Measurements from ENCODE around the gene LSR. TPM values are rescaled to one million over a fixed set of nuclear protein-coding genes. Genes with fewer than 3 reads are reported as not detected.

Gene LSR
- total RNA-seq, 2 donors from 2014 or later: 24.2 to 41.1 TPM

DNA sequence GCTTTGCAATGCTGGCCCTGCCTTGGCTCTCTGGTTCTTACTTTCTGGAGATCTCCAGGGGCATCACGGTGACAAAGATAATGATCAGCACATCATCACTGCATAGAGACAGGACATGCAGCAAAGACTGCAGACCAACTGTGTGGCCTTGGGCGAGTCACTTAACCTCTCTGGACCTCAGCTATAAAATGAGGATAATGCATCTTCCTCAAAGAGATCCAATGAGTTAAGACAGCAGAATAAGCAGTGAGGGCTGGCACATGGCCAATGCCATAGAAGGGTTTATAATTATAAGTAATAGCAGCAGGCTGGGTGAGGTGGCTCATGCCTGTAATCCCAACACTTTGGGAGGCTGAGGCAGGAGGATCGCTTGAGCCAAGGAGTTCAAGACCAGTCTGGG, 45.5 kb downstream of the LSR start:
- H3K4me1 Mint-ChIP-seq (ENCODE audit: low read depth): no peaks in the 10 kb centered on the region
- DNase-seq (no peak), ATAC-seq (replicated peaks in 1 of 2) (no peak)
- no peaks in the 10 kb centered on the region for H3K27me3 Mint-ChIP-seq (ENCODE audit: low read depth)
- no peaks in the 10 kb centered on the region for H3K36me3 Mint-ChIP-seq (ENCODE audit: insufficient read depth in 2 of 2)
- no peak overlapping the region for H3K4me3 Mint-ChIP-seq
- H3K9me3 Mint-ChIP-seq: no peaks in the 10 kb centered on the region
- H3K27ac Mint-ChIP-seq: no peak overlapping the region

DNA sequence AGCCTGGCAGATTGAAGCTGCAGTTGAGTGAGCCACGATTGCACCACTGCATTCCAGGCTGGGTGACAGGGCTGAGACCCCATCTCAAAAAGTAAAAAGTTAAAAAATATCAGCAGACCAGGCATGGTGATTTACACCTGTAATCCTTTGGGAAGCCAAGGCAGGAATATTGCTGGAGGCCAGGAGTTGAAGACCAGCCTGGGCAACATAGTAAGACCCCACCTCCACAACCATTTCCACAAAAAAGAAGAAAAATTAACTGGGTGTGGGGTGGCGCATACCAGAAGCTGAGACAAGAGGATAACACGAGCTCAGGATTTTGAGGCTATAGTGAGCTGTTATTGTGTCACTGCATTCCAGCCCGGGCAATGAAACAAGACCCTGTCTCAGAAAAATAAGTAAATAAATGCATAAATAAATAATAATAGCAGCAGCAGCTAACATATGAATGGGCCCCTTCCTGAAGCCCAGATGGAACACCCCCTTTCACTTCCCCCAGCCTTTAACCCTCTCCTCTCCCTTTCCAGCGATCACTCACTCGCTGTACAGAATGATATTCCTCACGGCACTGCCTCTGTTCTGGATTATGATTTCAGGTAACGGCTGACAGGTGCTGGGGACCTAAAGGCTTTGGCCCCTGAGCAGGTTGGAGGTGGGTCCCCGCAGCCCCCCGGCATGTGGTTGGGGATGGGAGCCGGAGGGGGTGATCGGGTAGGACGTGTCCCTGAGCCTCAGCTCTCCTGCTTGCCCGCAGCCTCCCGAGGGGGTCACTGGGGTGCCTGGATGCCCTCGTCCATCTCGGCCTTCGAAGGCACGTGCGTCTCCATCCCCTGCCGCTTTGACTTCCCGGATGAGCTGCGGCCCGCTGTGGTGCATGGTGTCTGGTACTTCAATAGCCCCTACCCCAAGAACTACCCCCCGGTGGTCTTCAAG, 46.3 kb downstream of the LSR start:
- Mint-ChIP-seq H3K4me3 (peak overlapping the region in 1 of 2 donors; percentile 46), H3K4me1 (ENCODE audit: low read depth) (no peaks in the 10 kb centered on the region), H3K27ac (no peak overlapping the region), H3K36me3 (ENCODE audit: insufficient read depth in 2 of 2) (no peaks in the 10 kb centered on the region), H3K9me3 (no peaks in the 10 kb centered on the region), H3K27me3 (ENCODE audit: low read depth) (no peaks in the 10 kb centered on the region)
- ATAC-seq (replicated peaks in 1 of 2) (no peak), DNase-seq (no peak)

DNA sequence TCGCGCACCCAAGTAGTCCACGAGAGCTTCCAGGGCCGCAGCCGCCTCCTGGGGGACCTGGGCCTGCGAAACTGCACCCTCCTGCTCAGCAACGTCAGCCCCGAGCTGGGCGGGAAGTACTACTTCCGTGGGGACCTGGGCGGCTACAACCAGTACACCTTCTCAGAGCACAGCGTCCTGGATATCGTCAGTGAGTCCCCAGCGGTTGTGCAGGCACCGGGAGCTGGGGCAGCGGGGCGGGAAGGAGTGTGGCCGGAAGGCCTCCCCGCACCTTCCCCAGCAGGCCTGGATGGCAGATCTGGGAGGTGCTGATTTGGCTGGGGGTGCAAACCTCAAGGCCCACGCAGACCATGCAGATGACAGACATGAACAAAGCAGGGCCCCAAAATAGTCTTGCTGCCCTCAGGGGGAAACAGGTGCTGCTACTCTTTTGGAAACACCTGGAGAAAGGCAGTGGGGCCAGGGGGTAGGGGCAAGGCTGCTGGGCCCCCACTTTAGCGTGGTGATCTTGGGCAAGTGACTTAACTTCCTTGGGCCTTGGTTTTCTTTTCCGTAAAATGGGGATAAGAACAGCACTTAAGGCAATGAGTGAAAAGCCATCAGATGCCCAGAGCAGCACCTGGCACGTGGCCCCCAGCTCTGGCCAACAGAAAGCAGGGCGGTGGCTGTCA, 47.1 kb downstream of the LSR start:
- DNase-seq: peak; percentile 21 to 43
- H3K4me3 Mint-ChIP-seq: peak overlapping the region in 1 of 2 donors; percentile 46

DNA sequence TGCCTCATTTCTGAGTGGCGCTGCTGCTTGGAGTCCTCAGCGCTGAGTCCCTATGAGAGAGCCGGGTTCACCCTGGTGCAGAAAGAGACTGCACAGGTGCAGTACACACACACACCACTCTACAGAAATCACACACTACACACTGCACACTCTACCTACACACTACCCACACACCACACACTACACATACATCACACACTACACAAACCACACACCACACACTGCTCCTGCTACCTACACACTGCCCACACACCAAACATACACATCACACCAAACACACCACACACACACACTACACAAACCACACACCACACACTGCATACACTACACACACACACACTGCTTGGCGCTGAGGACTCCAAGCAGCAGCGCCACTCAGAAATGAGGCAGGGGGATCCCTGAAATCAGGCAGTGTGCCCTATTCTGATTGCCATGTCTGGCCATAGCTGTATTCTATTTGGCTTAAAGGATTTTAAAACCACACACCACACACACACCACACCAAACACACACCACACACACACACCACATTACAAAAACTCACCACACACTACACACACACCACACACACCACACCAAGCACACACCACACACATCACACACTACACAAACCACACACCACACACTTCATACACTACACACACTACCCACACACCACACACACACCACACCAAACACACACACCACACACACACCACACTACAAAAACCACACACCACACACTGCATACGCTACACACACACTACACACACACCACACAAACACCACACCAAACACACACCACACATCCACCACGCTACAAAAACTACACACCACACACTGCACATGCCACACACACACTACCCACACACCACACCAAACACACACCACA, 48.1 kb downstream of the LSR start:
- ATAC-seq (replicated peaks in 1 of 2) (peak; percentile 37 to 59), DNase-seq (no peak)
- no peaks in the 10 kb centered on the region for H3K36me3 Mint-ChIP-seq (ENCODE audit: insufficient read depth in 2 of 2)
- no peaks in the 10 kb centered on the region for H3K9me3 Mint-ChIP-seq
- no peaks in the 10 kb centered on the region for H3K4me1 Mint-ChIP-seq (ENCODE audit: low read depth)
- H3K4me3 Mint-ChIP-seq: no peak overlapping the region
- no peaks in the 10 kb centered on the region for H3K27me3 Mint-ChIP-seq (ENCODE audit: low read depth)
- no peak overlapping the region for H3K27ac Mint-ChIP-seq

More for the DNA sequence above, 47.1 kb downstream of the LSR start:
- Mint-ChIP-seq H3K27me3 (ENCODE audit: low read depth) (no peaks in the 10 kb centered on the region), H3K9me3 (no peaks in the 10 kb centered on the region), H3K27ac (no peak overlapping the region), H3K4me1 (ENCODE audit: low read depth) (no peaks in the 10 kb centered on the region), H3K36me3 (ENCODE audit: insufficient read depth in 2 of 2) (no peaks in the 10 kb centered on the region)
- peak; percentile 49 to 72 for ATAC-seq (replicated peaks in 1 of 2)

DNA sequence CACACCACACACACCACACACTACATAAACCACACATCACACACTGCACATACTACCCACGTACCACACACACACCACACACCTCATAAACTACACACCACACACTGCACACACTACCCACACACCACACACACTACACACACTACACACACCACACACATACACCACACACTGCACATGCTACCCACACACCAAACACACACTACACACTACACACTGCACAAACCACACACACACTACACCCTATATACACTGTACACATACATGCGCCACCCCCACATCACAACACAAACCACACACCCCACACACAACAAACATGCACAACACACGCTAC, 48.7 kb downstream of the LSR start:
- H3K4me1 Mint-ChIP-seq (ENCODE audit: low read depth): no peaks in the 10 kb centered on the region
- no peaks in the 10 kb centered on the region for H3K36me3 Mint-ChIP-seq (ENCODE audit: insufficient read depth in 2 of 2)
- no peak overlapping the region for H3K27ac Mint-ChIP-seq
- H3K27me3 Mint-ChIP-seq (ENCODE audit: low read depth): no peaks in the 10 kb centered on the region
- DNase-seq (no peak), ATAC-seq (replicated peaks in 1 of 2) (no peak)
- H3K9me3 Mint-ChIP-seq: no peaks in the 10 kb centered on the region
- H3K4me3 Mint-ChIP-seq: no peak overlapping the region

DNA sequence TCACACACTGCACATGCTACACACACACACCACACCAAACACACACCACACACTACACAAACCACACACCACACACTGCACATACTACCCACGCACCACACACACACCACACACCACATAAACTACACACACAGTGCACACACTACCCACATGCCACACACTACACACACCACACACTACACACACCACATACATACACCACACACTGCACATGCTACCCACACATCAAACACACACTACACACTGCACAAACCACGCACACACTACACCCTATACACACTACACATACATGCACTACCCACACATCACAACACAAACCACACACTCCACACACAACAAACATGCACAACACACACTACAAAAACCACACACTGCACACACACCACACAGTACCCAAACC, 49.1 kb downstream of the LSR start:
- no peak overlapping the region for H3K4me3 Mint-ChIP-seq
- no peaks in the 10 kb centered on the region for H3K36me3 Mint-ChIP-seq (ENCODE audit: insufficient read depth in 2 of 2)
- ATAC-seq (replicated peaks in 1 of 2) (no peak), DNase-seq (no peak)
- H3K4me1 Mint-ChIP-seq (ENCODE audit: low read depth): no peaks in the 10 kb centered on the region
- no peaks in the 10 kb centered on the region for H3K27me3 Mint-ChIP-seq (ENCODE audit: low read depth)
- no peak overlapping the region for H3K27ac Mint-ChIP-seq
- H3K9me3 Mint-ChIP-seq: no peaks in the 10 kb centered on the region

DNA sequence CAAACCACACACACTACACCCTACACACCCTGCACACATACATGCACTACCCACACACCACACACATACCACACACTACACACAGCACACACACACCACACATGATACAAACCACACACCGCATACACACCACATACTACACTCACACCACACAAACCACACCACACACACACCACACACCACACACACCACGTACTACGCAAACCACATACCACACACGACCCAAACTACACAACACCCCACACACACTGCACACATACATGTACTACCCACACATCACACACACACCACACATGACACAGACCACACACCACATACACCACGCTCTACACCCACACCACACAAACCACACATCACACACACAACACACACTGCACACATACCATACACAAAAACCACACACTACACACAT, 49.8 kb downstream of the LSR start:
- Mint-ChIP-seq H3K36me3 (ENCODE audit: insufficient read depth in 2 of 2) (no peaks in the 10 kb centered on the region), H3K4me1 (ENCODE audit: low read depth) (no peaks in the 10 kb centered on the region), H3K4me3 (no peak overlapping the region), H3K27ac (no peak overlapping the region), H3K27me3 (ENCODE audit: low read depth) (no peaks in the 10 kb centered on the region), H3K9me3 (no peaks in the 10 kb centered on the region)
- DNase-seq: no peak
- no peak for ATAC-seq (replicated peaks in 1 of 2)

DNA sequence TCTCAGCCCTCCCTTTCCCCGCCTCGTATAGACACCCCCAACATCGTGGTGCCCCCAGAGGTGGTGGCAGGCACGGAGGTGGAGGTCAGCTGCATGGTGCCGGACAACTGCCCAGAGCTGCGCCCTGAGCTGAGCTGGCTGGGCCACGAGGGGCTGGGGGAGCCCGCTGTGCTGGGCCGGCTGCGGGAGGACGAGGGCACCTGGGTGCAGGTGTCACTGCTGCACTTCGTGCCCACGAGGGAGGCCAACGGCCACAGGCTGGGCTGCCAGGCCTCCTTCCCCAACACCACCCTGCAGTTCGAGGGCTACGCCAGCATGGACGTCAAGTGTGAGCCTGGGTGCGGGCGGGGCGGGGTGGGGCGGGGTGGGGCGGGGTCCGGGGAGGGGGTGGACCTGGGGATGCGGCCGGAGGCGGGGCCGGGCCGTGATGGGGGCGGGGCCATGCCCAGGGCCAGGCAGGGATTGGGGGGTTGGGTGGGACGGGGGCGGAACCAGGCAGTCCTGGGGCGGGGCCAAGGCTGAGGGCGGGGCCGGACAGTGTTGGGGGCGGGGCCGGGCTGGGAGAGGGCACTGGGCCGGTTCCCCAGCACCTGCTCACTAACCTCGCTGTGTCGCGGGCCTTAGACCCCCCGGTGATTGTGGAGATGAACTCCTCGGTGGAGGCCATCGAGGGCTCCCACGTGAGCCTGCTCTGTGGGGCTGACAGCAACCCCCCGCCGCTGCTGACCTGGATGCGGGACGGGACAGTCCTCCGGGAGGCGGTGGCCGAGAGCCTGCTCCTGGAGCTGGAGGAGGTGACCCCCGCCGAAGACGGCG, 50.9 kb downstream of the LSR start:
- H3K9me3 Mint-ChIP-seq: no peaks in the 10 kb centered on the region
- ATAC-seq (replicated peaks in 1 of 2) (no peak), DNase-seq (no peak)
- H3K27me3 Mint-ChIP-seq (ENCODE audit: low read depth): no peaks in the 10 kb centered on the region
- H3K36me3 Mint-ChIP-seq (ENCODE audit: insufficient read depth in 2 of 2): no peaks in the 10 kb centered on the region
- H3K4me3 Mint-ChIP-seq: no peak overlapping the region
- H3K27ac Mint-ChIP-seq: no peak overlapping the region
- no peaks in the 10 kb centered on the region for H3K4me1 Mint-ChIP-seq (ENCODE audit: low read depth)

DNA sequence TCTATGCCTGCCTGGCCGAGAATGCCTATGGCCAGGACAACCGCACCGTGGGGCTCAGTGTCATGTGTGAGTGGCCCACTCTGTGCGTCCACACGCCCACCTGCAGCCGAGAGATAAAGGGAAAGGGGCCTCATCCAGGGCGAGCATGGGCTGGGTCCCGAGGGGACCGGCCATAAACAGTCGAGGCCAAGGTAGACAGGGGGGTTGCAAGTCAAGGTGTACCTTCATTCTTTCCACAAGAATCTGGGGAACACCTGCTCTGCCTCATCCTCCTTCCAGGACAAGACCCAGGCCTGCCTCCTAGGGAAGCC, 51.5 kb downstream of the LSR start:
- Mint-ChIP-seq H3K9me3 (no peaks in the 10 kb centered on the region), H3K36me3 (ENCODE audit: insufficient read depth in 2 of 2) (no peaks in the 10 kb centered on the region), H3K27ac (no peak overlapping the region), H3K27me3 (ENCODE audit: low read depth) (no peaks in the 10 kb centered on the region), H3K4me1 (ENCODE audit: low read depth) (no peaks in the 10 kb centered on the region), H3K4me3 (no peak overlapping the region)
- ATAC-seq (replicated peaks in 1 of 2): no peak
- no peak for DNase-seq

DNA sequence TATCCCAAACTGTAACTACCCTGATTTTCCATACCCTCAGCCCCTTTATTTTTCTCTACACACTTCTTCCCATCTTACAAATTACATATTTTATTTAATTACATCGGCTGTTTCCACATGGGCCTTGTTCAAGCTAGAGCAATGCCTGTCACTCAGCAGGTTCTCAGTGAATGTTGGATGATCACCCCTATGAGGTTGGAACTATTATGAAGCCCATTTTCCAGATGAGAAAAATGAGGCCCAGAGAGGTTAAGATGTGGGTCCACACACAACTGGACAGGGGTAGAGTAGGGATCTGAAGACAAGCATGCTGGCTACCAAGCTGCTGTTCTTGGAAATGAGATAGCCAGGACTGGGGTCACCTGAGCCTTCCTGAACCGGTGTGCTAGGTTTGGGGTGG, 53.2 kb downstream of the LSR start:
- H3K27me3 Mint-ChIP-seq (ENCODE audit: low read depth): no peaks in the 10 kb centered on the region
- H3K9me3 Mint-ChIP-seq: no peaks in the 10 kb centered on the region
- H3K27ac Mint-ChIP-seq: no peak overlapping the region
- no peak overlapping the region for H3K4me3 Mint-ChIP-seq
- H3K4me1 Mint-ChIP-seq (ENCODE audit: low read depth): peaks cover 6% of the 10 kb centered on the region
- no peak for ATAC-seq (replicated peaks in 1 of 2)
- no peak for DNase-seq
- H3K36me3 Mint-ChIP-seq (ENCODE audit: insufficient read depth in 2 of 2): no peaks in the 10 kb centered on the region

DNA sequence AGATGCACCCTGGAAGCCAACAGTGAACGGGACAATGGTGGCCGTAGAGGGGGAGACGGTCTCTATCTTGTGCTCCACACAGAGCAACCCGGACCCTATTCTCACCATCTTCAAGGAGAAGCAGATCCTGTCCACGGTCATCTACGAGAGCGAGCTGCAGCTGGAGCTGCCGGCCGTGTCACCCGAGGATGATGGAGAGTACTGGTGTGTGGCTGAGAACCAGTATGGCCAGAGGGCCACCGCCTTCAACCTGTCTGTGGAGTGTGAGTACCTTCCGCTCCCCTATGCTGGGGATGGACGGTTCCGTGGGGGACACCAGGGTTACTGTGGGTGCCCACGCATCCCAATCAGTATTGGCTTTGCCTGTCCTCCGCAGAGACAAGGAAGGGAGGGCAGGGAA, 53.6 kb downstream of the LSR start:
- ATAC-seq (replicated peaks in 1 of 2): no peak
- no peaks in the 10 kb centered on the region for H3K9me3 Mint-ChIP-seq
- no peak for DNase-seq
- no peaks in the 10 kb centered on the region for H3K27me3 Mint-ChIP-seq (ENCODE audit: low read depth)
- peaks cover 7% of the 10 kb centered on the region for H3K4me1 Mint-ChIP-seq (ENCODE audit: low read depth)
- no peak overlapping the region for H3K4me3 Mint-ChIP-seq
- H3K36me3 Mint-ChIP-seq (ENCODE audit: insufficient read depth in 2 of 2): no peaks in the 10 kb centered on the region
- no peak overlapping the region for H3K27ac Mint-ChIP-seq

DNA sequence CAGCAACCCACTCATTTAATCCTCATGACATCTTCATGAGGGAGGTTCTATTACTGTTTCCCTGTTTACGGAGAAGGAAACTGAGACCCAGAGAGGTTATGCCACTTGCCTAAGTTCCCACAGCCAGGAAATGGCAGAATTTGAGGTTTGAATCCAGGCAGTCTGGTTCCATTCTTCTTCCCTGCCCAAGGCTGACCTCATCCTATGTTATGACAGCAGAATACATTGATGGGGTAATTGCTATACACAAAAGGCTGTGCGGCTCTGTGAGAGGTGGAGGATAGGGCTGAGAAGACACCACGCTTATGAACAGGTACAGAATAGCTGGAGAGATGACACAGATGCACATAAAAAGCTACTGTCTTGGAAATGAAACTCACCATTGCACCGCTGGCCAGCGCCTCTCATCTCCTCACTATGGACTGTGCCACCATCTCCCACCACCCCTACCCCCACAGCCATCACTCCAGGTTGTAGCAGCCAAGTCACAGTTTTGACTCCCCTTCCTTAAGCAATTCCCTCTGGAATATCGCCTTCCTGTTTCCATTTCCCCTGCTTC, 54.6 kb downstream of the LSR start:
- H3K27me3 Mint-ChIP-seq (ENCODE audit: low read depth): no peaks in the 10 kb centered on the region
- H3K27ac Mint-ChIP-seq: no peak overlapping the region
- no peaks in the 10 kb centered on the region for H3K9me3 Mint-ChIP-seq
- DNase-seq (no peak), ATAC-seq (replicated peaks in 1 of 2) (no peak)
- no peaks in the 10 kb centered on the region for H3K36me3 Mint-ChIP-seq (ENCODE audit: insufficient read depth in 2 of 2)
- H3K4me1 Mint-ChIP-seq (ENCODE audit: low read depth): peaks cover 7% of the 10 kb centered on the region
- no peak overlapping the region for H3K4me3 Mint-ChIP-seq
